Activated CD4-positive, CD25-positive, alpha-beta regulatory T cell treated with anti-CD3 and anti-CD28 coated beads, Interleukin-2, amount 50 U/mL, for 16 hours (primary cell): Measurements from ENCODE around the gene ATP11A.
A peak's percentile ranks its signal among the peaks of the same experiment; 100 is the strongest.
"Not testable (repeated sequence)": the region's sequence is repeated elsewhere in the genome, so short reads cannot be mapped to it uniquely, and the experiment has no call there.

Experiments
- DNase-seq: peaks from one replicate; pipeline ENCODE4 v3.0.0-alpha.2; 2020; ENCODE audit warnings: low read depth, low spot score

ATP11A gene

DNA sequence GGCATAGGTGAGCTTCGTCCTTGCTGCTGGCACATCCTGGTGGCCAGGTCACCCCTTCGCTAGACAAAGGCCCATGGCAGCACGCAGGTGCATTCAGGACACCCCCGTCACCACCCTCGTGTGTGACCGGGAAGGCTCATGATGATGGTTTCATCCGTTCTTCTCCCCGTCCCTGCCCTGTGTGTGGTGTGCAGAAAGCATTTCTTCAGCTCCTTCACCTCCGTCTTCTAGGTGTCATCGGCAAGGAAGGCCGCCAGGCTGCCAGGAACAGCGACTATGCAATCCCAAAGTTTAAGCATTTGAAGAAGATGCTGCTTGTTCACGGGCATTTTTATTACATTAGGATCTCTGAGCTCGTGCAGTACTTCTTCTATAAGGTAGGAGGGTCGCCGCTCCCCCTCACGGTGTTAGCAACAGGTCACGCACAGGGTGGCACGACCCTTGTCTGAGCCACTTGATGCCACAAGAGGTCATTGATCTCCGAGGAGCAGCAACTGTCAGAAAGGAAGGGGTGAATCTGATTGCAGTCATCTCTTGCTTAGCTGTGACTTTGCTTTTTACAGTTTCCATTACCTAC, 168.2 kb downstream of the ATP11A start:
- DNase-seq: no peak

DNA sequence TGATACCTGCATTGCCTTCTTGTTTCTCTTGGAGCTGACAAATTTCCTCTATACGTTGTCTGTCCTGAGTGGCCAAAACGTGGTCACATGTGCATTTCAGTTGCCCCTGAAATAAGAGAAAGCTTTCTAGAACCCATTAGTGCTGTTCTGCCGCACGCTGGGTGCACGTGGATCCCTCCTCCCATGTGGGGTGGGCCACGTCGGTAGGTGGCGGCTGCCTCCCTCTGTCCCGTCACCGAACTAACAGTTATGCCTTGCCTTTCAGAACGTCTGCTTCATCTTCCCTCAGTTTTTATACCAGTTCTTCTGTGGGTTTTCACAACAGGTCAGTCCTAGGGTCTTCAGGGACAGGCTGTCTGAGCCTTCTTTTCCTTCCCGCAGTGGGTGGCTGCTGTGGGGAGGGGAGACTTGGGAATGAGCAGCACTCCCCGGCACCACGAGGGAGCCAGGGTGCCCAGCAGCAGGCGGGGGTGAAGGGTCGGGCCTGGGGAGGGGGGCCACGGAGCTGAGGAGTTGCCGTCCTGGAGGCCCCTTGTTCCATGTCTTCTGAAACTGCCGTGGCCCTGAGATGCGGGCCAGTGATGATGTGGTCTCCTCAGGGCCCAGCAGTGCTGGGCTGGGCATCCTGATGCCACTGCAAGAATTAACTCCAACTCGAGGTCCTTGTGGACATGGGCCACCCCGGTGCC, 169.4 kb downstream of the ATP11A start:
- no peak for DNase-seq

DNA sequence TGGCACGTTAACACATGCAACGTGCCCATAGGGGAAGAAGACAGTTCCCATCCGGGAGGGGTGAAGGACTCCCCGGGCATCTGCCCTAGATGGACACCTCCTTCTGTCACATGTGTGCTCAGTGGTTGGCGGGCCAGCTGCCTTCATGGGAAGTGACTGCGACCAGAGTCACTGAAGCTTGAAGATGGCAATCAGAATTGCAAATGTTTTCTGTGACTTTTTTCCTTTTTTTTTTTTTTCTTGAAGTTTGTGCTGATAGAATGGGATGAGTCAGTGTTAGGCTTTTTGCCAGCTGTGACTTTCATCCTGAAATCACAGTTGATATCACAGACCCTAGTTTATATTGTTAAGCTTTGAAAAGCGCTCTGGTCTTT, 170.0 kb downstream of the ATP11A start:
- DNase-seq: no peak

DNA sequence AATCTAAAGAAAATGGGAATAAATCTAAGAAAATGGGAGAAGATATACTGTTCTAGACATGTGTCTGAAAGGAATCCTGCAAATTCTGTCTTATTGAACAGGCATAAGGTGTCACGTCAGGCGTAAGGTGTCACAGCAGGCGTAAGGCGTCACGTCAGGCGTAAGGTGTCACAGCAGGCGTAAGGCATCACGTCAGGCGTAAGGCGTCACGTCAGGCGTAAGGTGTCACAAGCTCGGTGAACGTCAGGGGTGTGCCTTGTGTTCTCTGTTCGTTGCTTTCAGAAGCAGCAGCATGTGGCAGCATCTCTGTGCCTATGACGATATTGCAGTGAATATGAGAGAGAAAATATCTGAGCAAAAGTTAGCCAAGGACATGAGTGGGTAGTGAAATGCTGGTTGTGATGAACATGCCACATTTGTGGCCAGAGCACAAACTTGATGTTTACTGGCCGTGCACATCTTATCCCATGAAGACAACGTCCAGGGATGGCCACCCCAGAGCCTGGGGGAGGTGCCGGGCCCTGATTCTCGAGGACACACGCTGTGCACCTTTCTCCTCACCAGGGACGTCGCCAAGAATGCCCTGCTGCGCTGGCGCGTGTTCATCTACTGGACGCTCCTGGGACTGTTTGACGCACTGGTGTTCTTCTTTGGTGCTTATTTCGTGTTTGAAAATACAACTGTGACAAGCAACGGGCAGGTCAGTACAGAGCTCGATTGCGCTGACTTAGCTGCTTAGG, 172.2 kb downstream of the ATP11A start:
- DNase-seq: no peak

DNA sequence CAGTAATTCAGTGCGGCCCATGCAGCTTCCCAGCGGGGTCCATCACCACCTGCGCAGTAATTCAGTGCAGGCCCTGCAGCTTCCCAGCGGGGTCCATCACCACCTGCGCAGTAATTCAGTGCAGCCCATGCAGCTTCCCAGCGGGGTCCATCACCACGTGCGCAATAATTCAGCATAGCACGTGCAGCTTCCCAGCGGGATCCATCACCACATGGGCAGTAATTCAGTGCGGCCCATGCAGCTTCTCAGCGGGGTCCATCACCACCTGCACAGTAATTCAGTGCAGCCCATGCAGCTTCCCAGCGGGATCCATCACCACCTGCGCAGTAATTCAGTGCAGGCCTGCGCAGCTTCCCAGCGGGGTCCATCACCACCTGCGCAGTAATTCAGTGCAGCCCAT, 173.5 kb downstream of the ATP11A start:
- not testable (repeated sequence) for DNase-seq

DNA sequence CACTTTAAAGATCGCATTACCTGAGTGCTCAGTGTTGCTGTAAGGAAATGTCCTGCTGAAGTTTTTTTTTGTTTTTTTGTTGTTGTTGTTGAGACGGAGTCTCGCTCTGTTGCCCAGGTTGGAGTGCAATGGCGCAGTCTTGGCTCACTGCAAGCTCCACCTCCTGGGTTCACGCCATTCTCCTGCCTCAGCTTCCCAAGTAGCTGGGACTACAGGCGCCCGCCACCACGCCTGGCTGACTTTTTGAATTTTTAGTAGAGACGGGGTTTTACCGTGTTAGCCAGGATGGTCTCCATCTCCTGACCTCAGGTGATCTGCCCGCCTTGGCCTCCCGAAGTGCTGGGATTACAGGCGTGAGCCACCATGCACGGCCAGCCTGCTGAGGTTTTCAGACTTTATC, 175.6 kb downstream of the ATP11A start:
- not testable (repeated sequence) for DNase-seq

DNA sequence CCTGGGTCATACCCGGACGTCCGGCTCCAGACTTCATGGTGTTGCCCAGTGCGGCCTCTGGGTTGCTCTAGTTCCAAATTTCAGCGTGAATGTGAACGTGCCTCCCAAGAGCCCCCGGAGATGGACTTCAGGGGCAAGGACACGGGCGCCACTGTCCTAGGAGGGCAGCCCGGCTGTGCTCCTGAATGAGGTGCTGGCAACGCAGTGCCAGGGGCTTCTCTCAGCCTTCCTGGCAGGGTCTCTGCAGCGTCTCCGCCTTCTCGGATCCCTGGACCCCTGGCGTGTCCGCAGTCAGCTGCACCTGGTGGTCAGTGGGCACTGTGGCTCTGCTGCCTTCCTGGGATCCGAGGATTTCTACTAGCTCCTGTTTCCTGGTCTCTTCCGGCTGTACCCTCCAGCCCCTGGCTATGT, 177.5 kb downstream of the ATP11A start:
- DNase-seq: no peak

DNA sequence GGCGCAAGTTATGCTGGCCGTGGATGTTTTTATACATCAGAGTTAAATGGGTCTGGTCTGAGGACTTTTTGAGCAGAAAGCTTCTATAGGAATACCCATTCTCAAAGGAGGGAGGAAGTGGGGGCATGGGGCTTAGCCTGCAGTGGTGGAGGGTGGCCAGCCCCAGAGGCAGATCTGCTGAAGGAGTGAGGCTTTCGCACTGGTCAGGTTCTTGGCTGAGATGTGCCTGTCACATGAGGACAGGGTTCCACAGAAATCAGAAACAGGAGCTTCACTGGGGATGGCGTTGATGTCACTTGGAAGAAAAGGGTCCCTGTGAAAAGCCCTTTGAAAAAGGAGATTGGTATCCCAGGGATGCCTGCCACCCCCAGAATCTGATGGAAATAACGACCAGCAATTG, 178.5 kb downstream of the ATP11A start:
- no peak for DNase-seq

DNA sequence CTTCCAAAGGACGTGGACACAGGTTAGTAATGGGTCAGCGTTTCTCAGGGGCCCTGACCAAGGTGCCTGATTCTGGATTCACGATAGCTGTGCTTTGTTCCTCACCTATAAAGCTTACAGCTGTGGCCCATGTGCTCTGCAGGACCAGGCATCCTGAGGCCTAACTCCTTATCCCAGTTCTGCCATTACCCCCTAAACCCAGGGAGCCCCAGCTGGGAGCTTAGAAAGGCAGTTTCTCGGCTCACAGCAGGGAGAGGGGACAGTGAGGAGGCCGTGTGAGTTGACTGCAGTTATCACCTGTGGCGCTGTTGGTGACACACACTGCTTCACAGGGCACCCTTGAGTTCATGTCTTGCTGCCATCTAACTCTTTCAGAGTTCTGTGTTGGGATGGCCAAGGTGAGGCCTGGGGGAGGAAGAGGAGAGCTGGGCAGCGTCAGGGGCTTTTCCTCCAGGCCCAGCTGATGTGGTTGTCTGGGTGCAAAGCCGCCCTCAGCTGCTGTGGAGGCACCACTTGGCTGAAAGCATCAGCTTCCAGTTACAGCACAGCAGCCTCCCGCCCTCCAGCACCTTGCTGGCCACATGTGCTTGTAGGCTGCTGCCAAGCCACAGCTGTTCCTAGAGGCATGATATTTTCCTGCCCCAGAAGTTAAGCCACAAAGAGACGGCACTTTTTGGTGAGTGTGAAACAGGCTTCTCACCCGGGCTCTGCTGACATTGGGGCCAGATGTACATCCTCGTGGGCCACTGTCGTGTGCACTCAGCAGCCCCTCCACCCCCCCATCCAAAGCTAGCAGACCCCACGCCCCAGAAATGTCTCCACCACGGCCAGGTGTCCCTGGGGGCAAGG, 179.6 kb downstream of the ATP11A start:
- DNase-seq: no peak

DNA sequence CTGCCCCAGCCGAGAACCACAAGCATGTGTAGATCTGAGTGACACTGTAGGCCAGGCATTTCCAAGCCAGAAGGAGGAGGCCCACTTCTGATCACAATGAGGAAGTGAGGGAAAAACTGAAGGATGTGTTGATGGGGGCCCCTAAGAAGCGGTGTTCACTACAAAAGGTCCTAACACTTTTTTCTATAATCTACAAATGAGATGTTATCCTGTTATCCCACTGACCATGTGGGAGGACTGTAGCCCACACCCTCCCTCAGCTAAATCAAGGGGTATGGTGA, 180.2 kb downstream of the ATP11A start:
- DNase-seq: no peak

DNA sequence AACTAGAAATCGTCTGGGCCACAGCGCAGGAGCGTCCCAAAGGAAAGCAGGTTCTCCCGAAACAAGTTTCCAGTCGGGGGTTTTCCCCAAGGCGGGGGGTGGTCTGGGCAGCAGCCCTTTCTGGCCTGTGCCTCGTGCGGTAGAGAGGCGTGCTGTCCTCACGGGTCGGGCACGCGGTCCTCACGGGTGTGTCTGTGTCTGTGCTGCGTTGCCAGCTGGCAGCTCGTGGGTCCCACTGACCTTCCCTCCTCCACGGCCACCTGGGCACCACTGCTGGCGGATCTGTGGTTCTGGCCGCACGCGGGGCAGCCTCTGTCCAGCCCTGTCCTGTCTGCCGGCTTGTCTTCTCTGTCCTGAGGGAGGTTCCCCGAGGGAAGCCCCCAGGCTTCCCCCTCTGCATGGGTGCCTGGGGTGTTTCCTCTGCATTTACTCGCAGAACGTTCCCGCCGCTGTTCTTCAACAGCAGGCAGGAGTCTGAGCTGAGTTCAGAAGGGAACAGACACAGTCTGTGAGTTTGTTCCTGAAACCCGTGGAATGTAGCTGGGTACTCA, 181.0 kb downstream of the ATP11A start:
- no peak for DNase-seq

DNA sequence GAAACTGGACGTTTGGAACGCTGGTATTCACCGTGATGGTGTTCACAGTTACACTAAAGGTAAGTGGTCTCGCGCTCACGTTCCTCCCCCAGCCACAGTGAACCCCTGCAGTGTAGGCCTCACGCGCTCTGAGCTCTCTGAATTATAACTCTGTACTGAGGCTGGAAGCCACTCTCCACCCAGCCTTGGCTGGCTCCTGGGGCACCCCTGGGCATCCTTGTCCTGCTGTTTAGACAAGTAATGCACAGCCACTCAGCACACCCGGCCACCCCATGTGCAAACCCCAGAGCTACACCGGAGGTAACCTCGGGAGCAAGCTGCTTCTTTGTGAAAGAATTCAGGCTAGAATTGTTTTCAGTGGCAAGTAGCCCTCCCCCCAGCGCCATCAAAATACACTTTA, 181.9 kb downstream of the ATP11A start:
- DNase-seq: no peak

DNA sequence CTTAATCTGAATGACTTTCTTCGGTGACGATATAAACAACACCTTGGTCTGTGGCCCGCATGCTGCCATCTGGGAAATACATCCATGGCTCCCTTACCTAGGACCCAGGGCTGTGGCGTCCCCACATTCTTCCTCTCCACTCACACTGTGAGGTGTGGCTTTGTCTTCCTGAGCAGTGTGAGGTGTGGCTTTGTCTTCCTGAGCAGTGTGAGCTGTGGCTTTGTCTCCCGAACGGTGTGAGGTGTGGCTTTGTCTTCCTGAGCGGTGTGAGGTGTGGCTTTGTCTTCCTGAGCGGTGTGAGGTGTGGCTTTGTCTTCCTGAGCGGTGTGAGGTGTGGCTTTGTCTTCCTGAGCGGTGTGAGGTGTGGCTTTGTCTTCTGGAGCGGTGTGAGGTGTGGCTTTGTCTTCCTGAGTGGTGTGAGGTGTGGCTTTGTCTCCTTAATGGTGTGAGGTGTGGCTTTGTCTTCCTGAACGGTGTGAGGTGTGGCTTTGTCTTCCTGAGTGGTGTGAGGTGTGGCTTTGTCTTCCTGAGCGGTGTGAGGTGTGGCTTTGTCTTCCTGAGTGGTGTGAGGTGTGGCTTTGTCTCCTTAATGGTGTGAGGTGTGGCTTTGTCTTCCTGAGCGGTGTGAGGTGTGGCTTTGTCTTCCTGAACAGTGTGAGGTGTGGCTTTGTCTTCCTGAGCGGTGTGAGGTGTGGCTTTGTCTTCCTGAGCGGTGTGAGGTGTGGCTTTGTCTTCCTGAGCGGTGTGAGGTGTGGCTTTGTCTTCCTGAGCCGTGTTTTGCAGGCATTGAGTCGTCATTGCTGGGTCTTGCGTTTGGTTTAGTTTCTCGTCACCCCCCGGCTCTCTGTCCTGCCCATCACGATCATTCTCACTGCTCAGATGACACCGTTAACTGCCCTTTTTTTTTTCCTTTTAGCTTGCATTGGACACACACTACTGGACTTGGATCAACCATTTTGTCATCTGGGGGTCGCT, 183.1 kb downstream of the ATP11A start:
- DNase-seq: not testable (repeated sequence)

DNA sequence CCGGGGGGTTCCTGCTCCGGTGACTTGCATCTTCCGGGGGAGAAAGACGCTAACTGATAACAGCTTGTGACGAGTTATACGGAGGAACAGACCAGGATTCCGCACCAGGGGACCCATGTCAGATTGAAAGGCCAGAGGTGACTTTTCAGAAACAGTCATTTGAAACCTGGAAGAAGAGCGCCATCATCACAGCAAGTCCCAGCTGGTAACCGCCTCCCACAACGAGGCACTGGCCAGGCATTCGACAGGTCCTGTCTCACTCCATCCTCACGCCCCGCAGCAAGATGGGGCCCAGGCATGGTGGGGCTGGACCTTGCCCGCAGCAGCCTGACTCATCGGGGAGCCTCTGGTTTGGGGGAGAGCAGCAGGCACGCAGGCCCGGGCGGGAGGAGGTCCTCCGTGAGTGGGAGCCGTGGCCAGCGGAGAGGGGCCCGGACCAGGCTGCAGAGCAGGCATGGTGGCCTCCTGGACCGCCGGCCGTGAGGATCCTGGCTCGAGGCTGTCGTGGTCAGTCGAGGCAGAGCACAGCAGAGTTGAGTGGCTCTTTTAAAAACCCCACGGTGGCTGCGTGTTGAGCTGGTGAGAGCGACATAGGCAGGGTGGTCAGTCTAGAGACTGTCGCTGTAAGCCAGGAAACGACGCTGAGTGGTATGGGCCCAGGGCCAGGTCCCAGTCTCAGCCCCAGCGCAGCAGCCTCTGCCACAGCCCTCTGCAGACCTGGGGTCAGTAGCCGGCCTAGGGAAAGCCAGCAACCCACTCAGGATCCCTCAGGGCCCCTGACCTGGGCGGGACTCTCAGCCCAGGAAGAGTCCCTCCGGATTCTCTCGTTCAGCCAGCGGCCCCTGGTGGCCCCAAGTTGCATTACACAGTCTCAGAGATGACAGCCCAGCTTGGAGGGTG, 184.3 kb downstream of the ATP11A start:
- DNase-seq: peak; percentile 30

DNA sequence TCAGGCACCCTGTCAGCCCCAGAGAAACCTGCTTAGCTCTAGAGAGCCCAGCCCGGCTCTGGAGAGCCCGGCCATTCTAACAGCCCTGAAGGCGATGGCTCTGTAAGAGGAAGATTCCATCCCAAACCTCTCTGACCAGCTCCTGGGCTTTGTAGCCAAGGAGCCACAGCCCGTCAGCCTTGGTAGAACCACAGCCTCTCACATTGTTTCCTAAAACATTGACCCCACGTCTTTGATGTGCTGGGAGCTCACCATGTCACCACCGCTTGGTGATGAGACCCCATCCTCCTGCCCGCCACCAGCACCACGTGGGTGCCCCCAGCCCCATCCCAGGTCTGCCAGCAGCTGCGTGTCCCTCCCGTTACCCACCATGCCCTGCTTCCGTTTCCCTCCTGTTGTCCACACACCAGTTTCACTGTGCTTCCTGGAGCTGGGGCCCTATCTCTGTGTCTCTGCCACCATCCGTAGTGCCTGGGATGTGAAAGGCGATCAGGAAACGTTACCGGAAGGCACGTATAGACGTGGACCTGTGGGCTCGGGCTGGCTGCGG, 185.0 kb downstream of the ATP11A start:
- no peak for DNase-seq

DNA sequence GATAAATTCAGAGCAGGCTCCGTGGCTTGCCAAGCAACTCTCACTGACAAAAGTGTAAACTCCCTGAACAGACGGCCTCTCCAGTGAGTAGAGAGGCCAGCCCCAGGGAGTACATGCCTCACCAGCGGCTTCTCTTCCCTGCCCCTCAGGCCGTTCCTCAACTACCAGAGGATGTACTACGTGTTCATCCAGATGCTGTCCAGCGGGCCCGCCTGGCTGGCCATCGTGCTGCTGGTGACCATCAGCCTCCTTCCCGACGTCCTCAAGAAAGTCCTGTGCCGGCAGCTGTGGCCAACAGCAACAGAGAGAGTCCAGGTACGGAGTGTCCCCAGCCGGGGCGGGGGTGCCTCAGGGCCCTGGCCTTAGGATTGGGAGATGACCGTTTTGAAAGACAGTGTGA, 185.8 kb downstream of the ATP11A start:
- DNase-seq: no peak

DNA sequence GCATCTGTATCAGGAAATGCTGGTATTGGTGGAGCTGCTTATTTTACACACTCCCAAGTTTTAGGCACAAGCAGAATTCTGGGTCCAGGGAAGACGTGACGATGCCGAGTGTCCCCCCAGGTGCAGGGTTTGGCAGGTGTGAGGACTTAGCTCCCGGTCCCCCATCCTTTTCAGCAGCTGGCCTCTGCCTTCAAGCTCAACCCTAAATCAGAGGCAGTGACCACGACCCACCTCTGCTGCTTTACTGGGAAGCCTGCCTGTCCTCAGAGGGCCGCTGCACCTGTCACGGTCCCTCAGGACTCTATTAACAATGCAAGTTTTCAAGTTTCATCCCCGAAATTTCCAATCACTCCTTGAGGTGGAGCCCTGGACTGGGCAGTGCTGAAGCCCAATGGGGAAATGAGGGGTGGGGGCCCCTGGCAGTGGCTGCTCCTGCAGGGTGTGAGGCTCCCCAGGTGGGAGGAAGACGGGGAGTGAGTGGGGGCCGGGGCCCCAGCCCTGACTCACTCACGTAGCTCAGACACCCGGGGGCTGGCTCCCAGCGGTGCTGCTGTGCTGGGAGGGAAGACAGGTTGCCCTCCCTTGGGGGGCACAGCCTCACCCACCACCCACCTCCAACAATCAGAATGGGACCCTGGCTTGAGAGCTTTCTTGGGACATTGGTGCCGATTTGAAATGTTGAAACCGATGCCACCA, 186.6 kb downstream of the ATP11A start:
- no peak for DNase-seq

DNA sequence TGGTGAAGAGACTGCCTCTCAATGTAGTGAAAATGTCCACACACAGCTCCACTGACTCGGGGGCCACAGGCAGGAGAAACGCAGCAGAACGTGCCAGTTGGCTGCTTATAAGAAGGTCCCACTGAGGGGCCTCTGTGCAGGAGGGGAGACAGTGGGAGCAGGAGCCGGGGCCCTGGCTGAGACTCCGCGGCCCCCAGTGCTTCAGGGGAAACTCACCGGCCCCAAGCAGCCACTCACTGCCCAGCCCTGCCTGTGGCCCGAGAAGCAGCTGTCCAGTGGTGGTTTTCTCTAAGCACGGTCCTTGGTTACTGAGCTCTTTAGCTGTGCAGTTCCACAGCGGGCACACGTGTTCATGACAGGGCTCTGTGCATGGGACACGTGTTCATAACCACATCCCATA, 187.2 kb downstream of the ATP11A start:
- no peak for DNase-seq

DNA sequence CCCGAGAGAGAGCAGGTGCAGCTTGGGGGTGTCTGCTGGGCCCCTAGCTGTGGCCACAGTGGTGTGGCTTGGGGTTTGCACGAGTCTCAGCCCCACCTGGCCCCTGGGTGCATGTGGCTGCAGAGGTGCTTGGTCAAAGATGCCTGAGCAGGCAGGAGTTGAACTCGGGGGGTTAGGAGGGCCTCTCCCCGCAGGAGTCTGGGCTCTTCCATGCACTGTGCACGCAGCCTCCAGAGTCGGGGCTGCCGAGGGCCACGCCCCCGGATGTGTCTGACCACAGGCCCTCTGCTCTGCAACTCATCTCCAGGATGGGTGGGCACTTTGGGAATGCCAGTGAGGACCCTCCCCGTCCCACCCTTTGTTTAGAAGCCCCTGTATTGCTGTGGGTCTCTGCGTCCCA, 187.7 kb downstream of the ATP11A start:
- no peak for DNase-seq
